Activated CD4-positive, alpha-beta T cell treated with anti-CD3 and anti-CD28 coated beads for 48 hours (primary cell): ENCODE results near the gene HAGHL.

ENCODE experiments used
- DNase-seq: peaks from one replicate; pipeline ENCODE4 v3.0.0-alpha.2; 2020

HAGHL gene

DNA sequence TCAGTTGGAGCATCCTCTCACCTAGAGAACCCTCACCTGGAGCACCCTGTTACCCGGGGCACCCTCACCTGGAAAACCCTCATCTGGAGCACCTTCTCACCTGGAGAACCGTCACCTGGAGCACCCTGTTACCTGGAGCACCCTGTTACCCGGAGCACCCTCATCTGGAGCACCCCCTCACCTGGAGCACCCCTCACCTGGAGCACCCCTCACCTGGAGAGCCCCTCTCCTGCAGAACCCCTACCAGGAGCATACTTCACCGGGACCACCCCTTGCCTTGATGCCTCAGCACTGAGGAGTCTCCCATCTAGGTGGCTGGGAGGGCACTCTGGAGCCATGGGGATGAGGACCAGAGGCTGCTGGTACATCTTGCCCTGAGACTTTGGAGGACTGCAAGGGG is 17.9 kb upstream of the HAGHL start:
- DNase-seq: no peak

DNA sequence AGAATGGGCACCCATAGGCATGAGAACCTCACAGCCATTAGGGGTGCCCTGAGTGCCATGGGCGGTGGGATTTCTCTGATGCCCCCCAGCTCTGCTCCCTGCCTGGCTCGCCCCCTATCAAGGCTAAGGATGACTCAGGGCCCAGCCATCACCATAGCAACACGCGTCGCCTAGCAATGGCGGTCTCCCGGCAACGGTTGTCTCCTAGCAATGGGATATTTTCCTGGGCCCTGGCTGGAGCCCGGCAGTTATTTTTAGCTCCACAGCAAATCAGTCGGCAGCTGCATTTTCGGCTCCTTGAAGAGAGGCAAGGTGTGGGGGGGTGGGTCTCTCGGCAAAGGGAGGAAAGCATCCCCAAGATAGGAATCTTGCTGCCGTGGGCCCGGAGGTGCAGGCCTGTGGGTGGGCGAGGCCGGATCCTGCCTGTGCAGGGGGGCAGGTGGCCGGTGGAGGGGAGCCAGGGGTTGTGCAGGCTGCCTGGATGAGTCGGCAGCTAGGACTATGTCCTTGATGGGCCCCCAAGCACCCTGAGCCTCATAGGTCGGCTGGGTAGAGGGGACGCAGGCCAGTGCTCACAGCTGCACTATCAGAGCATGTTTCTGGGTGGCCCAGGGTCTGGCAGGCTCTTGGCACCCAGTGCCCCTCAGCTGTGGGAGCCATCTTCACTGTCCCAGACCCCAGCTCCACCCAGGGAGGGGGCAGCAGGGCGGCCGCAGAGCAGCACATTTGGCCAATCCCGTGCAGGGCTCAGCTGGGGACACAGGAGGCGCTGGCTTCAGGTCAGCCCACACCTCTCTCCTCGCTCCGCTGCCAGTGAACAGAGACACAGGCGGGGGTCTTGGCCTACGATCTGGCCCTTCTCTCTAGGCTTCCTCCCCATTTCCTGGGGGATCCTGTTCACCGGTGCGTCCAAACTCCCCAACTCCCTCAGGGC is 17.1 kb upstream of the HAGHL start:
- peak; percentile 44 for DNase-seq

GRCh38 chr16:710500-711075 is 16.3 kb upstream of the HAGHL start:
- no peak for DNase-seq

DNA sequence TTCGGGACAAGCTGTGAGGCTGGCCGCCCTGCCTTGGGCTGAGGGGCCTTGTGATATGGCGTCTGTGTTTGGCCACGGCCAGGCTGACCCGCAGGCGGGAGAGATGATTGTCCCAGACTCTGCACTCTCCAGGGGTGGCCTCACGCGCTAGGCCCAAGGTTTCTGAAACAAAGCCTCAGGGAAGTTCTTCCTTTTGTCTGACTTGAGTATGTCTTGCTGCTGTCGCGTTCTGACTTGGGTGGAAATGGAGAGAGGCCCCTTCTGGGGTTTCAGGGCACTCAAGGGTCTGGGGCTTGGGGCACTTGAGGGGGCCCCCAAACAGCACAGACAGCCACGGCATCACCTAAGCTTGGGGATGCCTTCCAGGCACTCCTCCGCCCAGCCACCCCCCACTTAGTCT is 15.8 kb upstream of the HAGHL start:
- DNase-seq: no peak

DNA sequence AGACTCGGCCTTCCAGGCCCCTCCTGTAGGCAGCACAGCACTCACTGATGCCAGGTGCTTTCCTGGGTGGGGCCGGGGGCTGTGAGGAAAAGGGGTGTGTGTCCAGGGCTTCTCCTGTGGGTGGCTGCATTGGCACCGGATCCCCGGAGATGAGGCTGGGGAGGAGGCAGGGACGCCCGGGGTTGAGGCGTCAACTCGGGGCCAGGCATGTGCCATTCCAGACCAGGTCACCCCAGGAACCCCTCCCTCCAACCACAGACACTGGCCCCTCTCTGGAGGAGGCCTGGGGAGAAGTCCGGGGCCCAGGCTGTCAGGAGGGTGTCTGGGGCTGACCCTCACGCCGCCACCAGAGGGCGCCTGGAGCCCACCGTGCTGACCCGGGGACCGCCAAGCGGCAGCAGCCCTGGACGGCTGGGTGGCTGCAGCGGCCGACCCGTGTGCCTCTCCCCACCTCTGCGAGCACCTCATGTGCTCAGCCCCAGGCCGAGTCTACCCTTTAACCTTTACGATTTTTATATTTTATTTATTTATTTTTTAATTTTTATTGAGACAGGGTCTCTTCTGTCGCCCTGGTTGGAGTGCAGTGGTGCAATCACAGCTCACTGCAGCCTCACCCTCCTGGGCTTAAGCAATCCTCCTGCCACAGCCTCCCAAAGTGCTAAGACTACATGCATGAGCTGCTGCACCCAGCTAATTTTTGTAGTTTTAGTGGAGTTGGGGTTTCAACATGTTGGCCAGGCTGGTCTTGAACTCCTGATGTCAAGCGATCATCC is 15.2 kb upstream of the HAGHL start:
- DNase-seq: peak; percentile 85

- DNase-seq: peak; percentile 82
These were observed 14.1 kb upstream of the HAGHL start for GRCh38 chr16:712740-713250.

GRCh38 chr16:714079-714478 is 12.8 kb upstream of the HAGHL start:
- no peak for DNase-seq

DNA sequence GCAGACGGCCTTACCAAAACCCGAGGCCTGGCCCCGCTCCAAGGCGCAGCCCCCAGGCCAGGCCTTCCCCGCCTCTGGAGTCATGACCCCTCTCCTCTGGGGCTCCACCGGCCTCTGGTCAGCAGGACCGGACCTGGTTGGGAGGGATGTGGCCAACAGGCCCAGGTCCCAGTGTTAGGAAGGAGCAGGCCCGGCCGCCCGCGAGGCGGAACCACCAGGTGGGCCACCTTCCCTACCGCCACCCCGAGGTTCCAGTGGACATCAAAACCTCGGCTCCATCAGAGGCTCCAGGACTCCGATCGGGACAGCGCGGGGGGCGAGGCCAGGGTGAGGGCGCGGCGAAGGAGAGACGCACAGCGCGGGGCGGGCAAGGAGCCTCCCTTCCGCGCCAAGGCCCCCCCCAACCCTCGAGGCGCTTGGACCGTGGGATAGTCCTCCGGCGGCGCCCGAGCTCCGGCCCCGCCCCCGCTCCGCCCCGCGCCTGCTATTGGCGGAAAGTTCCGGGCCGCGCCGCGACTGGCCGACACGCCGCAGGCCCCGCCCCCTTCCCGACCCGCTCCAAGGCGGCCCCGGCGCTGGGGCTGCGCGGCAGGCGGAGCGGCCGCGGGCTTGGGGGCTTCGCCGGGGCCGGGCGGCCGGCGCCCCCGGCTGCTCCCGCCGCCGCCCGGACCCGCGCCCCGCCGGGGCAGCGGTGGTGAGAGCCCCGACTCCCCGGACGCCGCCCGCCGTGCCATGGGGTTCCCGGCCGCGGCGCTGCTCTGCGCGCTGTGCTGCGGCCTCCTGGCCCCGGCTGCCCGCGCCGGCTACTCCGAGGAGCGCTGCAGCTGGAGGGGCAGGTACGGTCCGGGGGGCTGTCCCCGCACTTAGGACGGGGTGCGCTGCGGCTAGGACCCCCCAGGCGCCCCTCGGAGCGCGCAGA is 12.1 kb upstream of the HAGHL start, which contains the start of gene METRN:
Gene METRN, plus strand, starts transcription at position 561 of the 919 bp plus-strand sequence. Its CDS starts 172 bp downstream, at position 733.
- peak; percentile 93 for DNase-seq

GRCh38 chr16:715477-716199 is 11.3 kb upstream of the HAGHL start:
- no peak for DNase-seq

GRCh38 chr16:716200-716568 is 10.7 kb upstream of the HAGHL start:
- no peak for DNase-seq

DNA sequence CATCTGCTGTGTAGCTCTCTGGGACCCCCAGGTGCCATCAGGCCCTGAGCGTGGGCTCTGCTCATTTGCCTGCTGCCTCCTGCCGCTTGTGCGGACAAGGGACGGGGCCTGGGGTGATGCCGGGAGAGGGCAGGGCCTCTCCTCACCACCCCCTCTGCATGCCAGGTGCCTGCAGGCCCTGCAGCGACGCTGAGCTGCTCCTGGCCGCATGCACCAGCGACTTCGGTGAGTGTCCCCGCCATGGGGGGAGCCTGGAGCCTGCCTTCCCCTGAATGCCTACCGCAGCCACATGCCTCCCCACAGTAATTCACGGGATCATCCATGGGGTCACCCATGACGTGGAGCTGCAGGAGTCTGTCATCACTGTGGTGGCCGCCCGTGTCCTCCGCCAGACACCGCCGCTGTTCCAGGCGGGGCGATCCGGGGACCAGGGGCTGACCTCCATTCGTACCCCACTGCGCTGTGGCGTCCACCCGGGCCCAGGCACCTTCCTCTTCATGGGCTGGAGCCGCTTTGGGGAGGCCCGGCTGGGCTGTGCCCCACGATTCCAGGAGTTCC is 10.1 kb upstream of the HAGHL start:
- no peak for DNase-seq

DNA sequence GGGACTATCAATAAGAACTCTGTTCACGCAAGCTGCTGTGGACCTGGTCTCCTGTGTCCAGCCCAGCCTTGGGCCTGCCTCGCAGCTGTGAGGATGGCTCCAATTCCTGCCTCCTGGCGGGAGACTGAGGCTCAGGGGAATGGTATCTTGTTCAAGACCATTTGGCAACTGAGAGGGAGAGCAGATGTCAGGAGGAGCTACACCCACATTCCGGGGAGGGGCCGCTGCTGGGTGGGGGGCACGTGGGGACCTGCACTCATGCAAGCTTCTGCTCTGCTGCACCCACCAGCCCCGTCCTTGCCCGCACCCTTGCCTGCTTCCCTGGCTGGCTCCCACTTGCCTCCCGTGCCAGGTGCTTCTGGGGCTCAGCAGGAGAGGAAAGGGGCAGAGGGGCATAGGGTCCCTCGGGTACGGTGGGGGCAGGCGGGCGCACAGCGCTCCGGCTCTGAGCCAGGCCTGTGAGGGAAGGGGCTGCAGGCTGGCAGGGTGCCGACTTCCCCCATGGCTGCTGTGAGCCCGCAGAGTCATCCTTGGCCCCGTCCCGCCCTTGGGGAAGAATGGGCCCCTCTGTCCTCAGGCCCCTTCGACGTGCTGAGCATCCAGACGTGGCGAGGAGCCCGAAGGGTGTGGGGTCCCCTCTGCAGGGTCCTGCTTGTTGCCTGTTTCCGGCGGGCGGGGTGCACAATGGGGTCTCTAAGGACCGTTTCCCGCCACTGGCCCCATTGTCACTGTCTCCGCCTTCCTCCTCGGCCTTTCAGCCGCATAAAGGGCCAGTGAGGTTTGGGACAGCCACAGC is 9.3 kb upstream of the HAGHL start:
- no peak for DNase-seq

GRCh38 chr16:718389-718788 is 8.5 kb upstream of the HAGHL start:
- DNase-seq: no peak

GRCh38 chr16:718922-719321 is 8.0 kb upstream of the HAGHL start:
- DNase-seq: no peak

GRCh38 chr16:719815-720446 is 7.0 kb upstream of the HAGHL start:
- no peak for DNase-seq

DNA sequence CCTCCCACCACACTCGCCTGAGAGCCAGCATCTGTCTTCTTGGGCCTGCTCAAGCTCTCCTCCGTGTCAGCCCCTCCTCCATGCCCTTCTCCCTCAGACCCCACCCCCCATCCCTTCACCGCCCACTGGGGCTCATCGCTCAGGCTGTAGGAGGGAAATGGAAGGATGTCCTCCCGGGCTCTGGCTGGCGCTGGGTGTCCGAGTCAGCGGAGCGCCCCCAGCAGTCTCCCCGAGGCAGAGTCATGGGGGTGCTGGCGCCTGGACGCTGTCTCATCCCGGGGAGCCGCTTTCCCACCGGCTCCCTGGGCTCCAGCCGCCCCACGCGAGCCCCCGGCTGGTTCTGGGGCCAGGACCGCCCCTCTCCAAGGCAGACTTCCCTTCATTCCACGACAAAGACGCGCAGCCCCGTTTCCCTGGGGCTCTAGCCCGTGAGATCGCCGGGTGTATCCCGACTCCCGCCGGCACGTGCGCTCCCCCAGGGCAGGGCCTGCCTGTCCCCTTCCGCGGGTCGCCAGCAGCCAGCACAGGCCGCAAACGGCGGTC is 6.4 kb upstream of the HAGHL start:
- DNase-seq: peak; percentile 67

DNA sequence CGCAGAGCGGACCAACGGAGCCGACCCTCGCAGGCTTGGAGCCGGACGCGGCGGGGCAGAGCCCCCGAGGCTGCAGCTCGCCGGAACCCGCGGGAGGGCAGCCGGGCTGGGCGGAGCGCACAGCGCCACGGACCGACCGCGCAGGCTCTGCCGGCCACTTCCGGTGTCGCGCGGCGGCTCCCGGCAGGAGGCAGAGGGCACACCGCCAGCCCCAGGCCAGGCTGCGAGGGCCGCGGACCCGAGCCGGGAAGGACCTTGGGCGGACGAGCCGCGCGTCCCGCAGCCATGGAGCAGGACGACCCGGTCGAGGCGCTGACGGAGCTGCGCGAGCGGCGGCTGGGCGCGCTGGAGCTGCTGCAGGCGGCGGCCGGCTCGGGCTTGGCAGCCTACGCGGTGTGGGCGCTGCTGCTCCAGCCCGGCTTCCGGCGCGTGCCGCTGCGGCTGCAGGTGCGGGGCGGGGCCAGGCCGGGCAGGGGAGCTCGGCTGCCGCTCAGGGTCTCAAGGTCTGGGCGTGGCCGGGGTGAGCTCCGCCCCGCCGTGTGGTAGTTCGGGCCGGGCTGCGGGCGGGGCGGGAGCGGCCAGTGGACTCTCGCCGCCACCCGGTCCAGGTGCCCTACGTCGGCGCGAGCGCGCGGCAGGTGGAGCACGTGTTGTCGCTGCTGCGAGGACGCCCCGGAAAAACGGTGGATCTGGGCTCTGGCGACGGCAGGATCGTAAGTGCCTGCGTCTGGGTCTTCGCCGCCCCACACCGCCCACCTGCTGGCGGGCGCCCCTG is 5.7 kb upstream of the HAGHL start, which contains the start of gene ANTKMT:
Gene ANTKMT, plus strand, starts transcription at position 157 of the 775 bp plus-strand sequence. Its CDS starts 129 bp downstream, at position 286.
- DNase-seq: peak; percentile 83

DNA sequence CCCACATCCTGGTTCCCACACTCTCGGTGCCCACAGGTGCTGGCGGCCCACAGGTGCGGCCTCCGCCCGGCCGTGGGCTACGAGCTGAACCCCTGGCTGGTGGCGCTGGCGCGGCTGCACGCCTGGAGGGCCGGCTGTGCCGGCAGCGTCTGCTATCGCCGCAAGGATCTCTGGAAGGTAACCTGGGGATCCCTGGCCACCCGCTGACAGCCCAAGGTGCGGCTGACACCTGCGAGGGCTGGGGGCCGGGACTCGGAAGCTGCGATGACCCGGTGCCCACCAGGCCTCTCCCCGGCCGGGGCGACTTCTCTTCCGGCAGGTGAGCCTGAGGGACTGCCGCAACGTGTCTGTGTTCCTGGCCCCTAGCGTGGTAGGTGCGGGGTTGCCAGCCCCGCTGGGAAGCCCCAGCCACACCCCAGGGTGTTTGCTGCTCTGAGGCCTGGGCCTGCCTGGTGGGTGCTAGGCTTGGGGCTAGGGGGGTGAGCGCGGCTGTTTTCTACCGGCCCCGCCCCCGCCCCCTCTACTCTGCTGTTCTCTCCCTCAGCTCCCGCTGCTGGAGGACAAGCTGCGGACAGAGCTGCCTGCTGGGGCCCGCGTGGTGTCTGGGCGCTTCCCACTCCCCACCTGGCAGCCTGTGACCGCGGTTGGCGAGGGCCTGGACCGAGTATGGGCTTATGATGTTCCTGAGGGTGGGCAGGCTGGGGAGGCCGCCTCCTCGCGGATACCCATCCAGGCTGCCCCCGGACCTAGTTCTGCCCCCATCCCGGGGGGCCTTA is 5.0 kb upstream of the HAGHL start:
- DNase-seq: no peak
